HFFc6 (cell line): ENCODE results near the gene TIAM1. TPM values are rescaled to one million over a fixed set of nuclear protein-coding genes. Genes with fewer than 3 reads are reported as not detected.

Experiments
- DNase-seq: peaks from one replicate; pipeline ENCODE4 v3.0.0-alpha.2; 2018
- H3K27ac Mint-ChIP-seq: 2 replicates; pipeline ENCODE4 v1.8.0; 2020; ENCODE audit warnings: mild to moderate bottlenecking, mixed read lengths
- H3K27me3 Mint-ChIP-seq: 2 replicates; pipeline ENCODE4 v1.8.0; 2021; ENCODE audit warnings: mild to moderate bottlenecking, moderate library complexity, mixed read lengths; ENCODE audit not compliant: insufficient read depth
- H3K36me3 Mint-ChIP-seq: 2 replicates; pipeline ENCODE4 v1.8.0; 2021; ENCODE audit warnings: low read depth, mixed read lengths
- H3K4me1 Mint-ChIP-seq: 2 replicates; pipeline ENCODE4 v1.8.0; 2020; ENCODE audit warnings: low read depth, mixed read lengths
- H3K4me3 Mint-ChIP-seq: 2 replicates; pipeline ENCODE4 v1.8.0; 2020; ENCODE audit warnings: mild to moderate bottlenecking, moderate library complexity, mixed read lengths
- H3K9me3 Mint-ChIP-seq: 2 replicates; pipeline ENCODE4 v1.8.0; 2020; ENCODE audit warnings: mild to moderate bottlenecking, mixed read lengths
- CTCF ChIP-seq: fragments of 200-600 bp; sonication (generic); IDR thresholded peaks from 2 replicates; pipeline ENCODE4 v1.5.0; 2021; ENCODE audit warnings: antibody characterized with exemption, mild to moderate bottlenecking
- total RNA-seq, 6 experiments: library from RNA; stranded (reverse); fragmentation: NEBNext Ultra II Directional; extraction: Animal tissue kit (Norgen Biotek cat#: 25700); gene quantifications; 2 replicates in 1 of 6; 3 replicates in 5 of 6; pipeline ENCODE4 v1.2.3, GENCODE V29; 2021

Gene TIAM1
- total RNA-seq, 6 experiments from 2014 or later, result 0.02 to 0.43 (median 0.27) TPM; not detected in 1

- no peak overlapping the region for H3K4me3 Mint-ChIP-seq
These were observed 181.2 kb downstream of the TIAM1 start for GRCh38 chr21:31162827-31163226.

GRCh38 chr21:31162079-31162699, 181.9 kb downstream of the TIAM1 start:
- no peak for DNase-seq
- H3K27me3 Mint-ChIP-seq, result no peaks in the 10 kb centered on the region; the same call in none of the 2 replicates

More at GRCh38 chr21:31162827-31163226, 181.2 kb downstream of the TIAM1 start:
- H3K27ac Mint-ChIP-seq, result no peak overlapping the region
- no peaks in the 10 kb centered on the region for H3K4me1 Mint-ChIP-seq
- TF ChIP-seq CTCF, result no peak
- DNase-seq, result no peak
- H3K9me3 Mint-ChIP-seq, result peaks cover 12% of the 10 kb centered on the region; the same call in 1 of the 2 replicates
- H3K27me3 Mint-ChIP-seq, result no peaks in the 10 kb centered on the region; the same call in none of the 2 replicates
- H3K36me3 Mint-ChIP-seq, result no peaks in the 10 kb centered on the region

GRCh38 chr21:31161157-31161556, 182.9 kb downstream of the TIAM1 start:
- Mint-ChIP-seq H3K27me3 (no peaks in the 10 kb centered on the region; the same call in none of the 2 replicates), H3K36me3 (no peaks in the 10 kb centered on the region), H3K9me3 (peaks cover 13% of the 10 kb centered on the region; the same call in 1 of the 2 replicates), H3K4me1 (no peaks in the 10 kb centered on the region), H3K4me3 (no peak overlapping the region), H3K27ac (no peak overlapping the region)
- DNase-seq, result no peak
- no peak for TF ChIP-seq CTCF

More at GRCh38 chr21:31162079-31162699, 181.9 kb downstream of the TIAM1 start:
- Mint-ChIP-seq H3K36me3 (no peaks in the 10 kb centered on the region), H3K9me3 (peaks cover 13% of the 10 kb centered on the region; the same call in 1 of the 2 replicates), H3K4me1 (no peaks in the 10 kb centered on the region), H3K4me3 (no peak overlapping the region), H3K27ac (no peak overlapping the region)
- TF ChIP-seq CTCF, result no peak

- H3K4me3 Mint-ChIP-seq, result no peak overlapping the region
These were observed 184.3 kb downstream of the TIAM1 start for GRCh38 chr21:31159808-31160207.

GRCh38 chr21:31158789-31159581, 185.1 kb downstream of the TIAM1 start:
- DNase-seq, result no peak

More at GRCh38 chr21:31159808-31160207, 184.3 kb downstream of the TIAM1 start:
- DNase-seq, result no peak
- Mint-ChIP-seq H3K27me3 (no peaks in the 10 kb centered on the region; the same call in none of the 2 replicates), H3K27ac (no peak overlapping the region), H3K36me3 (no peaks in the 10 kb centered on the region), H3K9me3 (peaks cover 23% of the 10 kb centered on the region), H3K4me1 (no peaks in the 10 kb centered on the region)
- no peak for TF ChIP-seq CTCF

More at GRCh38 chr21:31158789-31159581, 185.1 kb downstream of the TIAM1 start:
- TF ChIP-seq CTCF, result no peak
- H3K4me1 Mint-ChIP-seq, result no peaks in the 10 kb centered on the region
- H3K36me3 Mint-ChIP-seq, result peaks cover 3% of the 10 kb centered on the region; the same call in 1 of the 2 replicates
- no peaks in the 10 kb centered on the region; the same call in none of the 2 replicates for H3K27me3 Mint-ChIP-seq
- no peak overlapping the region for H3K27ac Mint-ChIP-seq
- H3K9me3 Mint-ChIP-seq, result peaks cover 31% of the 10 kb centered on the region
- no peak overlapping the region for H3K4me3 Mint-ChIP-seq
